Smooth muscle cell (in vitro differentiated cells): ENCODE data around the gene HTR3B. TPM values are rescaled to one million over a fixed set of nuclear protein-coding genes. Genes with fewer than 3 reads are reported as not detected.

ENCODE experiments used
- DNase-seq: peaks from one replicate; lab custom pipeline; 2025; ENCODE audit not compliant: unreplicated experiment; lab: John Stamatoyannopoulos, UW
- H2AFZ ChIP-seq: fragments of 200-600 bp; sonication (generic); 2 replicates; pipeline ENCODE4 v1.6.0; 2016; ENCODE audit warnings: antibody characterized with exemption, low read depth, mild to moderate bottlenecking
- H3F3A ChIP-seq: fragments of 200-600 bp; sonication (generic); 2 replicates; pipeline ENCODE4 v1.6.0; 2017; ENCODE audit warnings: antibody characterized with exemption, low read depth
- H3K27ac ChIP-seq: fragments of 200-600 bp; sonication (generic); 2 replicates; pipeline ENCODE4 v1.5.1; 2016; ENCODE audit warnings: low read depth, mild to moderate bottlenecking
- H3K27me3 ChIP-seq: fragments of 200-600 bp; sonication (generic); 2 replicates; pipeline ENCODE4 v1.6.1; 2016; ENCODE audit warnings: low read depth, mild to moderate bottlenecking
- H3K36me3 ChIP-seq: fragments of 200-600 bp; sonication (generic); 2 replicates; pipeline ENCODE4 v1.5.1; 2016; ENCODE audit warnings: low read depth
- H3K4me1 ChIP-seq: fragments of 200-600 bp; sonication (generic); 2 replicates; pipeline ENCODE4 v1.5.1; 2016; ENCODE audit warnings: low read depth
- H3K4me2 ChIP-seq: fragments of 200-600 bp; sonication (generic); 2 replicates; pipeline ENCODE4 v1.6.0; 2016; ENCODE audit warnings: mild to moderate bottlenecking
- H3K4me3 ChIP-seq: fragments of 200-600 bp; sonication (generic); 2 replicates; pipeline ENCODE4 v1.5.1; 2016; ENCODE audit warnings: mild to moderate bottlenecking
- H3K79me2 ChIP-seq: fragments of 200-600 bp; sonication (generic); 2 replicates; pipeline ENCODE4 v1.6.0; 2016; ENCODE audit warnings: low read depth, mild to moderate bottlenecking
- H3K9ac ChIP-seq: fragments of 200-600 bp; sonication (generic); 2 replicates; pipeline ENCODE4 v1.6.0; 2016; ENCODE audit warnings: low read depth
- H3K9me3 ChIP-seq: fragments of 200-600 bp; sonication (generic); replicated peaks from 2 replicates; pipeline ENCODE4 v1.5.1; 2016; ENCODE audit warnings: low read depth
- H4K20me1 ChIP-seq: fragments of 200-600 bp; sonication (generic); 2 replicates; pipeline ENCODE4 v1.6.0; 2016; ENCODE audit warnings: low read depth
- WGBS: methylation state at CpG from one replicate; pipeline ENCODE4 v1.1.7; 2016; ENCODE audit warnings: low lambda C conversion rate; 5-methylcytosine and 5-hydroxymethylcytosine counted together
- polyA plus RNA-seq: library from polyadenylated mRNA; unstranded; fragments of >200 nt; fragmentation: Nextera tagmentation; extraction: Ambion mirVana; gene quantifications from 2 replicates; pipeline ENCODE4 v1.2.1, GENCODE V29; 2016
- total RNA-seq: library from RNA; depleted of rRNA; stranded (reverse); fragments of >200 nt; gene quantifications from 2 replicates; pipeline ENCODE4 v1.2.3, GENCODE V29; 2014
- TF ChIP-seq, protein P1 (sequence below): fragments of 200-600 bp; sonication (generic); IDR thresholded peaks from 2 replicates; pipeline ENCODE4 v1.5.1; 2017; ENCODE audit warnings: borderline replicate concordance, mild to moderate bottlenecking, antibody characterized with exemption; ENCODE audit not compliant: insufficient read depth, poor library complexity, severe bottlenecking

HTR3B gene
- total and polyA plus RNA-seq, 2 experiments from 2014 or later: not detected

DNA sequence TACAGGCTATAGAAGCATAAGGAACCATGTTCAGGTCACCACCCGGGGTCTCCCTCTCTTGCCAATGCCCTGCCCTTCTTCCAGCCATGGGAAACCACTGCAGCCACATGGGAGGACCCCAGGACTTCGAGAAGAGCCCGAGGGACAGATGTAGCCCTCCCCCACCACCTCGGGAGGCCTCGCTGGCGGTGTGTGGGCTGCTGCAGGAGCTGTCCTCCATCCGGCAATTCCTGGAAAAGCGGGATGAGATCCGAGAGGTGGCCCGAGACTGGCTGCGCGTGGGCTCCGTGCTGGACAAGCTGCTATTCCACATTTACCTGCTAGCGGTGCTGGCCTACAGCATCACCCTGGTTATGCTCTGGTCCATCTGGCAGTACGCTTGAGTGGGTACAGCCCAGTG, 84.8 kb downstream of the HTR3B start:
- TF ChIP-seq, protein P1, sequence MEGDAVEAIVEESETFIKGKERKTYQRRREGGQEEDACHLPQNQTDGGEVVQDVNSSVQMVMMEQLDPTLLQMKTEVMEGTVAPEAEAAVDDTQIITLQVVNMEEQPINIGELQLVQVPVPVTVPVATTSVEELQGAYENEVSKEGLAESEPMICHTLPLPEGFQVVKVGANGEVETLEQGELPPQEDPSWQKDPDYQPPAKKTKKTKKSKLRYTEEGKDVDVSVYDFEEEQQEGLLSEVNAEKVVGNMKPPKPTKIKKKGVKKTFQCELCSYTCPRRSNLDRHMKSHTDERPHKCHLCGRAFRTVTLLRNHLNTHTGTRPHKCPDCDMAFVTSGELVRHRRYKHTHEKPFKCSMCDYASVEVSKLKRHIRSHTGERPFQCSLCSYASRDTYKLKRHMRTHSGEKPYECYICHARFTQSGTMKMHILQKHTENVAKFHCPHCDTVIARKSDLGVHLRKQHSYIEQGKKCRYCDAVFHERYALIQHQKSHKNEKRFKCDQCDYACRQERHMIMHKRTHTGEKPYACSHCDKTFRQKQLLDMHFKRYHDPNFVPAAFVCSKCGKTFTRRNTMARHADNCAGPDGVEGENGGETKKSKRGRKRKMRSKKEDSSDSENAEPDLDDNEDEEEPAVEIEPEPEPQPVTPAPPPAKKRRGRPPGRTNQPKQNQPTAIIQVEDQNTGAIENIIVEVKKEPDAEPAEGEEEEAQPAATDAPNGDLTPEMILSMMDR: no peak
- WGBS: 79% methylated on average over 15 of the region's 15 CpGs
- no peak overlapping the region for H3K9ac ChIP-seq
- peaks cover 8% of the 10 kb centered on the region for H3K4me1 ChIP-seq
- H2AFZ ChIP-seq: no peak overlapping the region
- no peaks in the 10 kb centered on the region for H3K36me3 ChIP-seq
- DNase-seq: no peak
- no peak overlapping the region for H3K4me2 ChIP-seq
- no peak overlapping the region for H3K4me3 ChIP-seq
- no peaks in the 10 kb centered on the region for H3K9me3 ChIP-seq
- no peaks in the 10 kb centered on the region for H3K79me2 ChIP-seq
- no peaks in the 10 kb centered on the region for H3F3A ChIP-seq
- H4K20me1 ChIP-seq: no peaks in the 10 kb centered on the region
- no peak overlapping the region for H3K27ac ChIP-seq
- peaks cover 47% of the 10 kb centered on the region for H3K27me3 ChIP-seq

DNA sequence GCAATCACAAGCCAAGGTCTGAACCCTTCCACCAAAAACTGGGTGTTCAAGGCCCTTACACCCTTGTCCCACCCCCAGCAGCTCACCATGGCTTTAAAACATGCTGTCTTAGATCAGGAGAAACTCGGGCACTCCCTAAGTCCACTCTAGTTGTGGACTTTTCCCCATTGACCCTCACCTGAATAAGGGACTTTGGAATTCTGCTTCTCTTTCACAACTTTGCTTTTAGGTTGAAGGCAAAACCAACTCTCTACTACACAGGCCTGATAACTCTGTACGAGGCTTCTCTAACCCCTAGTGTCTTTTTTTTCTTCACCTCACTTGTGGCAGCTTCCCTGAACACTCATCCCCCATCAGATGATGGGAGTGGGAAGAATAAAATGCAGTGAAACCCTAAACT, 85.3 kb downstream of the HTR3B start:
- no peak overlapping the region for H2AFZ ChIP-seq
- H3K4me1 ChIP-seq: peaks cover 8% of the 10 kb centered on the region
- no peaks in the 10 kb centered on the region for H3K36me3 ChIP-seq
- H3K4me2 ChIP-seq: no peak overlapping the region
- 70% methylated on average over 2 of the region's 2 CpGs for WGBS
- H4K20me1 ChIP-seq: no peaks in the 10 kb centered on the region
- no peak overlapping the region for H3K4me3 ChIP-seq
- H3F3A ChIP-seq: no peaks in the 10 kb centered on the region
- H3K27ac ChIP-seq: no peak overlapping the region
- H3K9ac ChIP-seq: no peak overlapping the region
- DNase-seq: no peak
- TF ChIP-seq, protein P1: no peak
- H3K27me3 ChIP-seq: peaks cover 48% of the 10 kb centered on the region
- no peaks in the 10 kb centered on the region for H3K9me3 ChIP-seq
- no peaks in the 10 kb centered on the region for H3K79me2 ChIP-seq

DNA sequence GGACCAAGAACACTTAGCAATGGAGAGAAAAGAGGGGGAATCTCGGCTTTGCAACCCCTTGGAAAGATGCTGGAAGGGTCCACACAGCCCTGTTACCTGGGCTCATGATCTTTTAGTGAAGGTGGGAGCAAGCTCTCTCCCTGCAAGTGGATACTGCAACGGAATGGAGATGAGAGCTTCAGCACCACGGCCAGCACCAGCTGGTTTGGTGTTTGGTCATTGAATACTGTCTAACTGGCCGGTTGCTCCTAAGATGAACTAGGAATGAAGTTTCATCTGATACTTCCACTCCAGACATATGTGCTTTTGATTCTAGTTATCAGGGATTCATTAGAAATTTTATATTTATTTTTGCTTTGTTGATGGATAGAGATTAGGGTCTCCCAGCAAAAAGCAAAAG, 86.6 kb downstream of the HTR3B start:
- Histone ChIP-seq H3K36me3 (no peaks in the 10 kb centered on the region), H4K20me1 (no peaks in the 10 kb centered on the region), H3F3A (no peaks in the 10 kb centered on the region), H3K4me3 (no peak overlapping the region), H3K27me3 (peaks cover 51% of the 10 kb centered on the region), H3K79me2 (no peaks in the 10 kb centered on the region), H2AFZ (no peak overlapping the region), H3K9ac (no peak overlapping the region), H3K4me1 (peaks cover 8% of the 10 kb centered on the region), H3K9me3 (no peaks in the 10 kb centered on the region), H3K27ac (no peak overlapping the region), H3K4me2 (no peak overlapping the region)
- 23% methylated on average over 4 of the region's 4 CpGs for WGBS
- no peak for DNase-seq
- TF ChIP-seq, protein P1: no peak

DNA sequence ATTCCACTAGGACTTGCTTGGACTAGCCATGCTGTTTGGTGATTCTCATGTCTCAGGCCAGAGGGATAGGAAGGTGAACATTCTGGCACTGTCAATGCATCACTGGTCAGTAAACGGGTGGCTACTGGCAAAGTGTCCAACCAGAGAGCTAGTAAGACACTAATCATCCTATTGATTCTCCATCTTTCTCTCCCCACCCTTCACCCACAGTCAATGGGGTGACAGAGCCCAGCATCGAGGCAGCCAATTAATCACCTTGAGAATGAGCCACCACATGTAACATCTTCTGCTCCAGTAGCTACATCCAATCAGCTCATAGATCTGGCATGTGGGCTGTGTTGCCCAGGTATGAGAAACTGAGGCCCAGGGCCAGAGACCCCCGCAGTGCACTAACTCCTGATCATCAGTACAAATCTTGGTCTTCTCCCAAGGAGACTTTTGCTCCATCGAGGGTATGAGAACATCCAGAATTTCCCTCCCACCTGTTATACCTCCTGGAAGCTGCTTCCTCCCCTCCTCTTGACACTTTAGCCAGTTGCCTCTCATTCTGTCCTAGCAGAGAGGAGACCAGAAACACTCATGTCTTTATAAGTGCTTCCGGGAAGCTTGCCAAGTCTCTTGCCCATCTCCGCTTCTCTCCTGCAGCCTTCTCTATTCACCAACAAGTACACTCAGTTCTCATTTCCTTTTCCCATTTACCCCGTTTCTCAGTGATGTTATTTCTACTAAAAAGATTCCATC, 87.3 kb downstream of the HTR3B start:
- H3K4me2 ChIP-seq: no peak overlapping the region
- DNase-seq: no peak
- H4K20me1 ChIP-seq: no peaks in the 10 kb centered on the region
- no peak overlapping the region for H2AFZ ChIP-seq
- H3K79me2 ChIP-seq: no peaks in the 10 kb centered on the region
- H3K9me3 ChIP-seq: no peaks in the 10 kb centered on the region
- H3K9ac ChIP-seq: no peak overlapping the region
- no peak overlapping the region for H3K4me3 ChIP-seq
- peaks cover 8% of the 10 kb centered on the region for H3K4me1 ChIP-seq
- peaks cover 52% of the 10 kb centered on the region for H3K27me3 ChIP-seq
- WGBS: 78% methylated on average over 7 of the region's 7 CpGs
- H3K36me3 ChIP-seq: no peaks in the 10 kb centered on the region
- no peak overlapping the region for H3K27ac ChIP-seq
- no peaks in the 10 kb centered on the region for H3F3A ChIP-seq
- TF ChIP-seq, protein P1: no peak
